ENCODE measurements around the gene FLCN.

The FLCN gene

DNA sequence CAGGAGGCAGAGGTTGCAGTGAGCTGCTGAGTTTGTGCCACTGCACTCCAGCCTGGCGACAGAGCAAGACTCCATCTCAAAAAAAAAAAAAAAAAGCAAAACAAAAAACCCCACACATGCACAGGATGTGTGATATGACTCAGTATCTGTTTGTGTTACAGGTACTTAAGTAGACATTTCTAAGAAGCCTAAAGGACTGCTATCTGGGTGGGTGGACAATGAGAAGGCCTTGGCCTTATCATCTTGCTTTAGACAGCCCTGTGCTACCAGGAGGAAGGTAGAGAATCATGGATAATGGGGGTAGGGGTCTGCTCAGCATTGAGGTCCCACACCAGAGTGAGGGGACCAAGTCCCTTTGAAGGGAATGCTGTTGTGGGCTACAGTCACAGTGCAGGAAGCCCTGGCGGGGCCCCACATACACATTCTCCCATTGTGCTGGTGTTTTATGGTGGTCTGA is 57.6 kb downstream of the FLCN start:
- Histone ChIP-seq H3K27me3 (ENCODE audit: insufficient read depth, low read length) (no peaks in the 10 kb centered on the region), H3K27ac (ENCODE audit: low read length) (no peak overlapping the region), H3K36me3 (ENCODE audit: insufficient read depth, low read depth, low read length) (peaks cover 84% of the 10 kb centered on the region), H3K9ac (ENCODE audit: low read depth, low read length) (no peak overlapping the region), H3K4me3 (ENCODE audit: low read length) (no peak overlapping the region), H3K4me1 (ENCODE audit: insufficient read depth, low read length) (no peaks in the 10 kb centered on the region), H3K9me3 (ENCODE audit: insufficient read depth, low read depth, low read length) (no peaks in the 10 kb centered on the region)

DNA sequence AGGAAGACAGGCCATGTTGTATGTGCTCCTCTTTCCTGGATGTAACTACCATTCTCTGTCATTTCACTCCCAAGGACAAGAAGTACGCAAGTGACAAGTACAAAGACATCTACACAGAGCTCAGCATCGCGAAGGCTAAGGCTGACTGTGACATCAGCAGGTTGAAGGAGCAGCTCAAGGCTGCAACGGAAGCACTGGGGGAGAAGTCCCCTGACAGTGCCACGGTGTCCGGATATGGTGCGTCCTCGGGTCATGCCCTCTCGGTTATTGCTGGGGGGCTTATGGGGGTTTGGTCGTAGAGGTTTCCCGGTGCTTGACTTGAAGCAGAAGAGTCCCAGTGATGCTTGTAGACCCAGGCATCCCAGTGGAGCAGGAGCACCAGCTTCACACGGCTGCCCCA is 59.8 kb downstream of the FLCN start:
- Histone ChIP-seq H3K4me1 (ENCODE audit: insufficient read depth, low read length) (no peaks in the 10 kb centered on the region), H3K36me3 (ENCODE audit: insufficient read depth, low read depth, low read length) (peaks cover 84% of the 10 kb centered on the region), H3K9ac (ENCODE audit: low read depth, low read length) (no peak overlapping the region), H3K27me3 (ENCODE audit: insufficient read depth, low read length) (no peaks in the 10 kb centered on the region), H3K27ac (ENCODE audit: low read length) (no peak overlapping the region), H3K4me3 (ENCODE audit: low read length) (no peak overlapping the region), H3K9me3 (ENCODE audit: insufficient read depth, low read depth, low read length) (no peaks in the 10 kb centered on the region)

DNA sequence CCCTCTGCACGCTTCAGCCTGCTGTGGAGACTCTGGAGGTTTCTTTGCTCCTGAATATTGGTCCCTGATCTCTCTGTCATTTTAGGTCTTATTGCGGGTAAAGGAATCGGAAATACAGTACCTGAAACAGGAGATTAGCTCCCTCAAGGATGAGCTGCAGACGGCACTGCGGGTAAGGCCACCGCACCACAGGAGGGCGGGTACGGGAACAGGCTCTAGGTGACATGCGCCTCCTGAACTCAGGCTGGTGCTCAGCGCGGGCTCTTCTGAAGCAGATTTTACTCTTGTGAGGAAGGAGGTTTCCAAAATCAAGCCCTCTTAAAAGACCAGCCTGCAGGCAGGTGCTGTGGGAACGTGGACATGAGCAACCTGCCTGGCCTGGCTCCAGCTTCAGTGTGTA is 60.6 kb downstream of the FLCN start:
- H3K27me3 ChIP-seq (ENCODE audit: insufficient read depth, low read length), result no peaks in the 10 kb centered on the region
- no peak overlapping the region for H3K9ac ChIP-seq (ENCODE audit: low read depth, low read length)
- peaks cover 78% of the 10 kb centered on the region for H3K36me3 ChIP-seq (ENCODE audit: insufficient read depth, low read depth, low read length)
- H3K27ac ChIP-seq (ENCODE audit: low read length), result no peak overlapping the region
- no peaks in the 10 kb centered on the region for H3K4me1 ChIP-seq (ENCODE audit: insufficient read depth, low read length)
- H3K9me3 ChIP-seq (ENCODE audit: insufficient read depth, low read depth, low read length), result no peaks in the 10 kb centered on the region
- no peak overlapping the region for H3K4me3 ChIP-seq (ENCODE audit: low read length)

DNA sequence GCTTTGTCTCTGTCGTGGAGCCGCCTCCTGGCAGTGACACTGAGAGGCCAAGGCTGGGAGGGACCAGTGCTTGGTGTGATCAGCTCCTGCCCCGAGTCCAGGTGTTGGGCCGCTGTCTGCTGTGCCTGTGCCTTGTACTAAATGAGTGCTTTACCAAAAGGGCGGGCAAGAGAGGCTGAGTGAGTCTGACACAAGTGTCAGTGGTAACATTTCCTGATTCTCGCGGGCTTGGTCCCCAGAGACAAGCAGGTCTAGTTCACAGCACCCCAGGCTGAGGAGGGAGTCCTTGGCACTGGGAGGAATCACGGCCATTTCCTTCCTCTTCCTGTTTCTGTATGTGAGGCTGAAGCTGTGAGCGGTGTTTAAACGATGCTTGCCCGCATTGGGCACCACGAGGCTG is 61.1 kb downstream of the FLCN start:
- Histone ChIP-seq H3K27me3 (ENCODE audit: insufficient read depth, low read length) (no peaks in the 10 kb centered on the region), H3K36me3 (ENCODE audit: insufficient read depth, low read depth, low read length) (peaks cover 74% of the 10 kb centered on the region), H3K4me3 (ENCODE audit: low read length) (no peak overlapping the region), H3K27ac (ENCODE audit: low read length) (no peak overlapping the region), H3K4me1 (ENCODE audit: insufficient read depth, low read length) (no peaks in the 10 kb centered on the region), H3K9me3 (ENCODE audit: insufficient read depth, low read depth, low read length) (no peaks in the 10 kb centered on the region), H3K9ac (ENCODE audit: low read depth, low read length) (no peak overlapping the region)

DNA sequence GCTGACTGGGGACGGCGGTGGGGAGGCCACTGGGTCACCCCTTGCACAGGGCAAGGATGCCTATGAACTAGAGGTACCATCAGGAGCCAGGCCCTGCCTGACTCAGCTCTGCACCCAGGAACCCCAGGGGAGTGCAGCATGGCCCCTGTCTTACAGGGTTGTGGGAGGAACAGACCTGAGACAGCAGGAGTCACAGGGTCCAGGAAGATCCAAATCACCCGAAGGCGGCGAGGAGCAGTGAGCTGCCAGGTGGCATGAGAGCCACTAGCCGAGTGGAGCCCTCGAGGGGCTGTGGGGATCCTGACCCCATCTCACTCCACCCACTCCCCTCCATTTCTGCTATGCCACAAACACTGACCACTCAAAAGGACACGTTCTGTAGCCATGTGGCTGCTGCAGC is 61.6 kb downstream of the FLCN start:
- Histone ChIP-seq H3K9ac (ENCODE audit: low read depth, low read length) (no peak overlapping the region), H3K9me3 (ENCODE audit: insufficient read depth, low read depth, low read length) (no peaks in the 10 kb centered on the region), H3K27me3 (ENCODE audit: insufficient read depth, low read length) (no peaks in the 10 kb centered on the region), H3K4me3 (ENCODE audit: low read length) (no peak overlapping the region), H3K4me1 (ENCODE audit: insufficient read depth, low read length) (no peaks in the 10 kb centered on the region), H3K36me3 (ENCODE audit: insufficient read depth, low read depth, low read length) (peaks cover 69% of the 10 kb centered on the region), H3K27ac (ENCODE audit: low read length) (no peak overlapping the region)

DNA sequence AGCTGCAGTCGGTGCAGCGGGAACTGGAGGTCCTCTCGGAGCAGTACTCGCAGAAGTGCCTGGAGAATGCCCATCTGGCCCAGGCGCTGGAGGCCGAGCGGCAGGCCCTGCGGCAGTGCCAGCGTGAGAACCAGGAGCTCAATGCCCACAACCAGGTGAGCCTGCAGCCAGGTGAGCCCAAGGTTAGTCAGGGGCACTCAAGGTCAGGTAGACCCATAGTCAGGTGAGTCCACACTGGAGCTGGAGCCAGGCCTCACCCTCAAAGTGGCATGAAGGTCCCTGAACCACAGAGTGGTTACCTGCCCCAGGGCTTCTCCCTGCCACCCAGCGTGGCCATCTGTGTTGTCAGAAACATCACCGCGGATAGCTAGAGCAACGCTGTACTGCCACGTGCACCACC is 63.0 kb downstream of the FLCN start:
- no peaks in the 10 kb centered on the region for H3K9me3 ChIP-seq (ENCODE audit: insufficient read depth, low read depth, low read length)
- no peaks in the 10 kb centered on the region for H3K27me3 ChIP-seq (ENCODE audit: insufficient read depth, low read length)
- no peak overlapping the region for H3K27ac ChIP-seq (ENCODE audit: low read length)
- no peaks in the 10 kb centered on the region for H3K4me1 ChIP-seq (ENCODE audit: insufficient read depth, low read length)
- no peak overlapping the region for H3K9ac ChIP-seq (ENCODE audit: low read depth, low read length)
- peaks cover 58% of the 10 kb centered on the region for H3K36me3 ChIP-seq (ENCODE audit: insufficient read depth, low read depth, low read length)
- no peak overlapping the region for H3K4me3 ChIP-seq (ENCODE audit: low read length)

DNA sequence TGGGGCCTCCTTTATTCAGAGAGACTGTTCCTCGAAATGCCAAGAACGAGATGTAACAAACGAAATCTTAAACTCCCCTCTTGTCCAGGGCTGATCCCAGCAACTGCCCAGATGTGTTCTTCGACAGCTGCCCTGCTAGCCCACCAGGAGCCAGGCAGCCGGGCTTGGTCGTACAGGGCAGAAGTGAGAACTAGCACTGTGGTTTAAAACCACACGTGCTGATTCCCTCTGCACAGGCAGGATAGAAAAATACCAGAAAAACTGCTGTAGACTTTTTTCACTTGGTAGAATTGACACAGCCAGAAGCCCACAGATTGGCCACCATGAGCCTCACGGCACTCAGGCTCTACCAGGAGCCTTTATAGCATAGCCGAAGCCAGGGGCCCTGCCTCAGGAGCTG is 64.0 kb downstream of the FLCN start:
- no peaks in the 10 kb centered on the region for H3K27me3 ChIP-seq (ENCODE audit: insufficient read depth, low read length)
- H3K9me3 ChIP-seq (ENCODE audit: insufficient read depth, low read depth, low read length), result no peaks in the 10 kb centered on the region
- H3K4me1 ChIP-seq (ENCODE audit: insufficient read depth, low read length), result no peaks in the 10 kb centered on the region
- no peak overlapping the region for H3K9ac ChIP-seq (ENCODE audit: low read depth, low read length)
- H3K4me3 ChIP-seq (ENCODE audit: low read length), result no peak overlapping the region
- H3K36me3 ChIP-seq (ENCODE audit: insufficient read depth, low read depth, low read length), result peaks cover 52% of the 10 kb centered on the region
- H3K27ac ChIP-seq (ENCODE audit: low read length), result no peak overlapping the region

DNA sequence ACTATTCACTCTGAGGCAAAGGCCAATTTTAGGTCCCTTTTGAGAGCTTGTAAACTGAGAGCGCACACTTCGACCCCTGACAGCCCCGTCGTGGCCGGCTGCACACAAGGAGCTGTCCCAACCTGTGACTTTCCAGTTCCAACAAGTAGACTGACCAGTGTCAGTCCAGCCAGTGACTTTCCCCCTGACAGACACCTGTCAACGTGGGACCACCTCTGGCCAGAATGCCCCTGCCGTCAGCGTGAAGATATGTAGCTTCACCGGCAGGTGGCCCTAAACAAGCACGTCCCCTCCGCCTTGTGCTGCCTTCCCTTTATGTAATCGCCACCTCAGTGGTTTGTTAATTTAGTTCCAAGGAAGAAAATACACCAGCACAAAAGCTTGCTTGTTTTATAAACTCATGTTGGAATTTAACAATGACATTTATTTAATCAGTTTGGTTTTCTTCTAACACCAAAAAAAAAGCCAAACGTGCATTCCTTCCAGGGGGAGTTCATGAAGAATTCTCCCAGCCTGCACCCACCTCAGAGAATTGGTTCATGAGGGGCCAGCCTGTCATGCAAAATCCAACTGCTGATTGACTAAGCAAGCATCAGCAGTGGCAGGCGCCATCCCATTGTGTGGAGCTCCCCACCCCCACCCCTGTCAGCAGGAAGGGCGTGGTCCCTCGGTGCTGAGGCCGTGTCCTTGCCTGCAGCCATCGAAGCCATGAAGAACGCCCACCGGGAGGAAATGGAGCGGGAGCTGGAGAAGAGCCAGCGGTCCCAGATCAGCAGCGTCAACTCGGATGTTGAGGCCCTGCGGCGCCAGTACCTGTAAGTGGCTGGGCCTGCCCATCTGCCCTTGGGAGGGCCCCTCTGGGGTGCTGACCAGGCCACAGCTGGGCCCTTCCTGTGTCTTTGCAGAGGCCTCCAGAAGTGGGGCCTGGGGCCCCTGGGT is 64.7 kb downstream of the FLCN start:
- Histone ChIP-seq H3K9ac (ENCODE audit: low read depth, low read length) (no peak overlapping the region), H3K4me3 (ENCODE audit: low read length) (no peak overlapping the region), H3K27ac (ENCODE audit: low read length) (no peak overlapping the region), H3K4me1 (ENCODE audit: insufficient read depth, low read length) (no peaks in the 10 kb centered on the region), H3K27me3 (ENCODE audit: insufficient read depth, low read length) (no peaks in the 10 kb centered on the region), H3K9me3 (ENCODE audit: insufficient read depth, low read depth, low read length) (no peaks in the 10 kb centered on the region), H3K36me3 (ENCODE audit: insufficient read depth, low read depth, low read length) (peaks cover 50% of the 10 kb centered on the region)

DNA sequence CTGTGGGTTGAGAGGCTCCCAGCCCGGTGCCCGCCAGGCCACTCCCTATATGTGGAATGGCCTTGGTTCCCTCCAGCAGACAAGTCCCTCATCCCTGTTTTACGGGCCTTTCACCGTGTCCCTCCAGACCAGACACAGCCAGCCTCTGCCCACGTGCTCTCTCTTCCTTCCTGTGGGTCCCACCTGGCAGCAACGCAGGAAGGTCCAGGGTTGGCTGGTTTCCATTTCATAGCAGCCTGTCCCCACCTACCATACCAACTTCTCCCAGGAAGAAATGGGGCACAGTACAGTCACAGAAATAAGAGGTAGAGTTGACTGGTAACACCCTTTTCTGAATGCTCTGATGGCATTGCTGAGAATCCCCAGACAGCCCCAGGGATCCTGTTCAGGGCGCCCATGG is 65.8 kb downstream of the FLCN start:
- H3K4me3 ChIP-seq (ENCODE audit: low read length), result no peak overlapping the region
- peaks cover 50% of the 10 kb centered on the region for H3K36me3 ChIP-seq (ENCODE audit: insufficient read depth, low read depth, low read length)
- no peak overlapping the region for H3K27ac ChIP-seq (ENCODE audit: low read length)
- no peak overlapping the region for H3K9ac ChIP-seq (ENCODE audit: low read depth, low read length)
- H3K4me1 ChIP-seq (ENCODE audit: insufficient read depth, low read length), result no peaks in the 10 kb centered on the region
- no peaks in the 10 kb centered on the region for H3K27me3 ChIP-seq (ENCODE audit: insufficient read depth, low read length)
- H3K9me3 ChIP-seq (ENCODE audit: insufficient read depth, low read depth, low read length), result no peaks in the 10 kb centered on the region

DNA sequence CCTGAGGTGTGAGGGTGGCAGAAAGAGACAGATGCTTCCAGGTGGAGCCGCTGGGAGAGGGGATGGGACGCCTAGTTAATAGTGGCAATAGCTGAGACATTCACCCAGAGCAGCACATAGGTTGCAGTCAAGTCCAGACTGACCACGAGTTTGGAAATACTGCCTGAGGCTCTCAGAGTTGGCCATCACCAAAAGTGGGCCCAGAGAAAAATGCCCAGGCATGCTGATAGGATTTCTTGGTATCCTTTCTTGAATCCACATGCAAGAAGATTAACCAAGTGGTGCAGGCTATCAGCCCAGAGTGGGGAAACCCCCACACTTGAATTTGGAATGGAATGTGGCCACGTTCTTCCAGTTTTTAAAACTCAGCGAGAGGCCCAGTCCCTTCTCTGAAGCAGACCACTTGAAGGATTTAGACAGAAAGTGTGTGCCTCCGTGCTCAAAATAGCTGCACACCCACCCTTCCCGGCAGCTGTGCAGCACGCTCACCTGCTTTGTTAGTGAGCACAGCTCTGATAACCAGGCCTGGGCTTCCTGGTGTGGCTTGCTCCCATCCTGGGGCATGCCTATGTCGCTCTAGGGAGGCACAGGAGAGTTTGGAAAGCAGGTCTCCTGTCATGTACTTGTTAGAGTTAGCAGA is 66.5 kb downstream of the FLCN start:
- Histone ChIP-seq H3K27me3 (ENCODE audit: insufficient read depth, low read length) (no peaks in the 10 kb centered on the region), H3K4me1 (ENCODE audit: insufficient read depth, low read length) (no peaks in the 10 kb centered on the region), H3K9ac (ENCODE audit: low read depth, low read length) (no peak overlapping the region; the same call in 1 of the 2 replicates), H3K9me3 (ENCODE audit: insufficient read depth, low read depth, low read length) (no peaks in the 10 kb centered on the region), H3K4me3 (ENCODE audit: low read length) (no peak overlapping the region), H3K36me3 (ENCODE audit: insufficient read depth, low read depth, low read length) (peaks cover 50% of the 10 kb centered on the region), H3K27ac (ENCODE audit: low read length) (no peak overlapping the region)

DNA sequence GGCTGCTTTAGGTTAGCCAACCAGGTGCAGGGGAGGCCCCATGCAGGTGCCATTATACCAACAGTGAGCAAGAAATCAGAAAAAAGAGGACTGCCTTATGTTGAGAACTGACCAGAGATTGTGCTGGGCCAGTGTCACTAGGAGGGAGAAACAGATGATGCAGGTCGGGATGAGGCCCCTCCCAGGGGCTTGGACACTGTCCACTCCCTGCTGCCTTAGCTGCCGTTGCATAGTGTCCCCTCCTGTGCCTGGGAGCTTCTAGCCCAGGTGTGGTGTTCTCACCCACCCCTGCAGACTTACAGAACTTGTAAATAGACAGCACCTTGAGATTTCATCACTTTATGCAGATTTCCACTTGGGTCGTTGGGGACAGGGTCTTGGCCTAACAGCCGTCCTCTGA is 67.6 kb downstream of the FLCN start:
- Histone ChIP-seq H3K4me3 (ENCODE audit: low read length) (no peak overlapping the region), H3K9ac (ENCODE audit: low read depth, low read length) (no peak overlapping the region), H3K27me3 (ENCODE audit: insufficient read depth, low read length) (no peaks in the 10 kb centered on the region), H3K4me1 (ENCODE audit: insufficient read depth, low read length) (no peaks in the 10 kb centered on the region), H3K36me3 (ENCODE audit: insufficient read depth, low read depth, low read length) (peaks cover 51% of the 10 kb centered on the region), H3K9me3 (ENCODE audit: insufficient read depth, low read depth, low read length) (no peaks in the 10 kb centered on the region), H3K27ac (ENCODE audit: low read length) (no peak overlapping the region)

DNA sequence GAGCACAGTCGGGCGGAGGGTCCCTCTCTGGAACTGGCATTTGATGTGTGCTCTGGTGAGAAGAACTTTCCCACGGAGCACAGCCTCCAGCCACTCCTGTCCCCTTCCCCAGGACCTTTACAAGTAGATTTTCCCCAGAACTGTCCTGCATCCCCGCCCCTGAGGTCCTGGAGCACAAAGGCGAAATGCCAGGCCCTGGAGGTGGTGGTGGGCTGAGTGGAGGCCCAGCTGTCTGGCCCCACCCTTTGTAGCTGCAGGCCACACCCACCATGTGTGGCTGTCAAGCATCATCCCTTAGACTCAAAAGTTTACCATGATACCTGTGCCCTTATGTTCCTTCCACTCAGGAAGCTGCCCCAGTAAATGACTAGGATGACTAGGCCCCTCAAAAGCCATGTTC is 68.6 kb downstream of the FLCN start:
- H3K4me1 ChIP-seq (ENCODE audit: insufficient read depth, low read length), result no peaks in the 10 kb centered on the region
- no peak overlapping the region for H3K27ac ChIP-seq (ENCODE audit: low read length)
- no peaks in the 10 kb centered on the region for H3K9me3 ChIP-seq (ENCODE audit: insufficient read depth, low read depth, low read length)
- peaks cover 53% of the 10 kb centered on the region for H3K36me3 ChIP-seq (ENCODE audit: insufficient read depth, low read depth, low read length)
- H3K27me3 ChIP-seq (ENCODE audit: insufficient read depth, low read length), result no peaks in the 10 kb centered on the region
- no peak overlapping the region for H3K4me3 ChIP-seq (ENCODE audit: low read length)
- no peak overlapping the region for H3K9ac ChIP-seq (ENCODE audit: low read depth, low read length)

Measured in iPS-20b (cell line).